HEK293 (cell line): ENCODE results near the gene SDR42E1.

ENCODE experiments used
- CTCF ChIA-PET: fragments of 350-600 bp; formaldehyde crosslinking; extraction: SDS; loops from one replicate; lab custom pipeline; 2021; ENCODE audit warnings: antibody characterized with exemption; lab: Yijun Ruan, JAX
- POLR2A ChIA-PET: fragments of 300-600 bp; formaldehyde crosslinking; extraction: SDS; loops from one replicate; lab custom pipeline; 2020; ENCODE audit warnings: antibody characterized with exemption, inconsistent platforms; lab: Yijun Ruan, JAX
- H3K27ac ChIP-seq: fragments of 200-500 bp; sonication (Bioruptor generic); 2 replicates; pipeline ENCODE4 v1.5.1; 2014; ENCODE audit warnings: low read depth, low read length, control low read depth, inconsistent platforms; ENCODE audit errors: extremely low read depth
- H3K36me3 ChIP-seq, 2 experiments: fragments of 200-500 bp in 1 of 2; sonication (Bioruptor generic) in 1 of 2; 1 replicate in 1 of 2; 2 replicates in 1 of 2; pipeline ENCODE4 v1.5.1; 2014 to 2017; ENCODE audit warnings: inconsistent platforms in 2 of 2, low read length in 2 of 2; ENCODE audit not compliant: control insufficient read depth in 2 of 2, insufficient read depth in 1 of 2
- H3K4me1 ChIP-seq: fragments of 200-500 bp; sonication (Bioruptor generic); 2 replicates; pipeline ENCODE4 v1.5.1; 2014; ENCODE audit warnings: mild to moderate bottlenecking, low read length, inconsistent platforms; ENCODE audit not compliant: control insufficient read depth, insufficient read depth
- H3K4me3 ChIP-seq: 2 replicates; pipeline ENCODE4 v1.5.1; 2011; ENCODE audit warnings: low read depth, mild to moderate bottlenecking, control low read depth, low read length, moderate library complexity
- H3K9me3 ChIP-seq: fragments of 200-500 bp; sonication (Bioruptor generic); 2 replicates; pipeline ENCODE4 v1.5.1; 2014; ENCODE audit warnings: low read depth, low read length, inconsistent platforms; ENCODE audit not compliant: control insufficient read depth, insufficient read depth
- EGR2 ChIP-seq: fragments of 450-650 bp; formaldehyde crosslinking; IDR thresholded peaks from 2 replicates; pipeline ENCODE4 v1.5.1; 2016; ENCODE audit warnings: low read depth, missing biosample characterization, missing genetic modification characterization
- ELK4 ChIP-seq: IDR thresholded peaks from 2 replicates; pipeline ENCODE4 v1.6.1; 2011; ENCODE audit warnings: mild to moderate bottlenecking, low read depth, low read length, borderline replicate concordance
- HIC1 ChIP-seq: fragments of 450-650 bp; formaldehyde crosslinking; IDR thresholded peaks from 2 replicates; pipeline ENCODE4 v1.5.1; 2016; ENCODE audit warnings: missing biosample characterization, missing genetic modification characterization
- HOXC10 ChIP-seq: sonication (generic); formaldehyde crosslinking; IDR thresholded peaks from 2 replicates; pipeline ENCODE4 v1.8.1; 2023; ENCODE audit warnings: mild to moderate bottlenecking, missing genetic modification reagents
- KLF1 ChIP-seq: fragments of 450-650 bp; formaldehyde crosslinking; IDR thresholded peaks from 2 replicates; pipeline ENCODE4 v1.5.1; 2016; ENCODE audit warnings: missing biosample characterization, missing genetic modification characterization
- SCRT2 ChIP-seq: fragments of 450-650 bp; formaldehyde crosslinking; IDR thresholded peaks from 2 replicates; pipeline ENCODE4 v1.5.1; 2016; ENCODE audit warnings: missing biosample characterization, missing genetic modification characterization
- SP2 ChIP-seq: fragments of 450-650 bp; formaldehyde crosslinking; IDR thresholded peaks from 2 replicates; pipeline ENCODE4 v1.5.1; 2016; ENCODE audit warnings: missing biosample characterization, missing genetic modification characterization
- ZBTB10 ChIP-seq: fragments of 450-650 bp; formaldehyde crosslinking; IDR thresholded peaks from 2 replicates; pipeline ENCODE4 v1.5.1; 2016; ENCODE audit warnings: missing biosample characterization, missing genetic modification characterization
- ZFP69B ChIP-seq: fragments of 450-650 bp; formaldehyde crosslinking; IDR thresholded peaks from 2 replicates; pipeline ENCODE4 v1.5.1; 2016; ENCODE audit warnings: missing biosample characterization, missing genetic modification characterization
- ZNF311 ChIP-seq: fragments of 450-650 bp; formaldehyde crosslinking; IDR thresholded peaks from 2 replicates; pipeline ENCODE4 v1.5.1; 2017; ENCODE audit warnings: missing biosample characterization, missing genetic modification characterization, borderline replicate concordance
- ZNF335 ChIP-seq: fragments of 450-650 bp; formaldehyde crosslinking; conservative IDR thresholded peaks from 2 replicates; pipeline ENCODE4 v1.5.1; 2016; ENCODE audit warnings: missing biosample characterization, missing genetic modification characterization
- ZNF48 ChIP-seq: fragments of 450-650 bp; formaldehyde crosslinking; IDR thresholded peaks from 2 replicates; pipeline ENCODE4 v1.5.1; 2016; ENCODE audit warnings: missing biosample characterization, missing genetic modification characterization
- ZNF510 ChIP-seq: fragments of 450-650 bp; formaldehyde crosslinking; IDR thresholded peaks from 2 replicates; pipeline ENCODE4 v1.5.1; 2018; ENCODE audit warnings: mild to moderate bottlenecking, missing genetic modification characterization, missing biosample characterization; ENCODE audit not compliant: insufficient replicate concordance
- ZNF610 ChIP-seq: fragments of 450-650 bp; formaldehyde crosslinking; IDR thresholded peaks from 2 replicates; pipeline ENCODE4 v1.5.1; 2016; ENCODE audit warnings: missing biosample characterization, missing genetic modification characterization, borderline replicate concordance
- ZNF660 ChIP-seq: fragments of 450-650 bp; IDR thresholded peaks from 2 replicates; pipeline ENCODE4 v1.5.1; 2018; ENCODE audit warnings: missing biosample characterization, mild to moderate bottlenecking, missing genetic modification characterization
- ZNF768 ChIP-seq: fragments of 450-650 bp; formaldehyde crosslinking; IDR thresholded peaks from 2 replicates; pipeline ENCODE4 v1.5.1; 2018; ENCODE audit warnings: missing biosample characterization, mild to moderate bottlenecking, missing genetic modification characterization
- ZNF785 ChIP-seq: fragments of 450-650 bp; formaldehyde crosslinking; IDR thresholded peaks from 2 replicates; pipeline ENCODE4 v1.5.1; 2016; ENCODE audit warnings: missing biosample characterization, missing genetic modification characterization
- ZNF830 ChIP-seq: fragments of 450-650 bp; IDR thresholded peaks from 2 replicates; pipeline ENCODE4 v1.5.0; 2018; ENCODE audit warnings: missing biosample characterization, missing genetic modification characterization, low read depth, mild to moderate bottlenecking, moderate library complexity
- ZNF837 ChIP-seq: fragments of 450-650 bp; formaldehyde crosslinking; IDR thresholded peaks from 2 replicates; pipeline ENCODE4 v1.5.1; 2016; ENCODE audit warnings: missing biosample characterization, missing genetic modification characterization

SDR42E1 gene

GRCh38 chr16:82037666-82038065 lies 26.4 kb upstream of the SDR42E1 start (continued):
- no peak for TF ChIP-seq ZBTB10 (tag by site-specific recombination)
- no peak for TF ChIP-seq ZNF335 (tag by site-specific recombination)
- no peak for TF ChIP-seq ZNF837
- TF ChIP-seq ZNF785 (tag by site-specific recombination) = no peak
- no peak for TF ChIP-seq ZNF768 (tag by site-specific recombination)
- TF ChIP-seq ZNF510 (tag by site-specific recombination) = no peak
- no peak for TF ChIP-seq ZNF48 (tag by site-specific recombination)
- no peak for TF ChIP-seq EGR2 (tag by site-specific recombination)
- TF ChIP-seq ZNF830 = no peak
- no peak for TF ChIP-seq SP2 (tag by site-specific recombination)

- no peaks in the 10 kb centered on the region for H3K9me3 ChIP-seq
- no peak overlapping the region for H3K27ac ChIP-seq
- POLR2A ChIA-PET = no interaction called here
- H3K36me3 ChIP-seq = no peaks in the 10 kb centered on the region
- no peaks in the 10 kb centered on the region for H3K4me1 ChIP-seq
- TF ChIP-seq ZNF660 (tag by site-specific recombination) (no peak), HOXC10 (CRISPR knock-in tag) (no peak), ZFP69B (tag by site-specific recombination) (no peak), ZNF610 (tag by site-specific recombination) (no peak), ELK4 (no peak), KLF1 (tag by site-specific recombination) (no peak), ZNF311 (no peak)
- TF ChIP-seq, all 188 proteins: peak for 0
- CTCF ChIA-PET = interaction anchor here (1.0 kb wide), 1 partner anchor 20 kb away, joined by 4 read pairs; no protein-coding TSS in a partner anchor
- no peak overlapping the region for H3K4me3 ChIP-seq
Measured at GRCh38 chr16:82037251-82037650, 26.0 kb upstream of the SDR42E1 start.

GRCh38 chr16:82034981-82035612 lies 23.8 kb upstream of the SDR42E1 start, which contains the start of gene HSD17B2:
Gene HSD17B2 (plus strand): TSS chr16:82035253. CDS start chr16:82035425, 172 bp downstream.
- TF ChIP-seq HIC1 (tag by site-specific recombination) (no peak), SCRT2 (tag by site-specific recombination) (no peak)
- TF ChIP-seq, all 188 proteins: peak for 0
- no peaks in the 10 kb centered on the region for H3K36me3 ChIP-seq
- no peaks in the 10 kb centered on the region for H3K9me3 ChIP-seq
- H3K4me1 ChIP-seq = no peaks in the 10 kb centered on the region
- POLR2A ChIA-PET = no interaction called here
- no peak within 1 kb of the TSS for H3K4me3 ChIP-seq
- CTCF ChIA-PET = interaction anchor here (0.7 to 2.0 kb wide), 2 partner anchors 196 to 519 kb away, joined by 3 to 8 read pairs; no protein-coding TSS in a partner anchor
- H3K27ac ChIP-seq = no peak within 1 kb of the TSS
